ENCODE measurements around the gene ADAM33. TPM values are rescaled to one million over a fixed set of nuclear protein-coding genes. Genes with fewer than 3 reads are reported as not detected.
A peak's percentile ranks its signal among the peaks of the same experiment; 100 is the strongest.

Gene ADAM33
- total and polyA plus RNA-seq, 2 of the 13 experiments (the other 11 are each of a cell fraction or from before 2014, with no cell fraction given), result not detected

DNA sequence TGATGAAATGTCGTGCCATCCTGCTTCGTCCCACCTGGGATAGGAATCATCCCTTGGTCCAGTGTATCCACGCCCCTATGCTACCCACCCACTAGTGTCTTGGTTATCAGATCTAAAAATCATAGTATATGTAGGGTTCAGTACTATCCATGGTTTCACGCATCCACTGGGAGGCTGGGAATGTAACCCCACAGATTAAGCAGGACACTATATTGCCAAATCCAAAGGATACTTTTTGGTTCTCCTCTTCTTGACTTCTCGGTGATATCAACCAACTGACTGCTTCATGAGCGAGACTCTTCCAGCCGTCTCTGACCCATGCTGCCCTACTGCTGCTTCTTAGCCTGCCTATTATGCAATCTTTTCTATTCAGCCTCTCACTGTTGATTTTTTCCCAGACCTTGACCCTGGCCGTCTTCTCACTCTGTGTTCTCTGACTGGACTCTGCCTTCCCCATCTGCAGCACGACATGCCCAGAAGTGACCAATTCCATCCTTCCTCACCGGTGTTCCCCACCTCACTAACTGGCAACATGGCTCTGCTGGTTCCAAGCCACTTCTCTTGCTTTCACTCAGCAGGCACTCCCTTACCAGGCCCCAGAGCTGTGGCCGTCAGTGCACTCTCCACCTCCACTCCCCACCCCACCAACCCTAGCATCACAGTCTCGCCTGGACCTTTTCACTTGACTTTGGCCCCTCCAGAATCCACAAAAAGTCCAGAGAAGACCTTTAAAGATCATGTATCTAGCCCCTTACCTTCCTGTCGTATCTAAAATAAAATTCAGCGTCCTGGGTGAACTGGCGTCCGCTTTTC lies 53.1 kb downstream of the ADAM33 start (continued):
- TF ChIP-seq CEBPZ (IDR thresholded peaks at IDR 0.05; ENCODE audit: low read length) (no peak), CBX5 (CRISPR knock-in tag; IDR thresholded peaks at IDR 0.05; ENCODE audit: borderline replicate concordance) (peak; percentile 36; the same call in 1 of the 2 replicates), ATF2 (CRISPR knock-in tag; IDR thresholded peaks at IDR 0.05) (peak; percentile 83), ZNF503 (CRISPR knock-in tag; IDR thresholded peaks at IDR 0.05) (peak; percentile 49; the same call in 1 of the 2 replicates), ZNF205 (CRISPR knock-in tag; IDR thresholded peaks at IDR 0.05) (peak; percentile 76; the same call in 1 of the 2 replicates), SRSF9 (IDR thresholded peaks at IDR 0.05; ENCODE audit: borderline replicate concordance, insufficient read depth, low read depth, low read length, poor library complexity, severe bottlenecking) (no peak), IKZF1 (IDR thresholded peaks at IDR 0.05) (no peak), HOXA3 (CRISPR knock-in tag; IDR thresholded peaks at IDR 0.05) (peak; percentile 88), NCOA1 (CRISPR knock-in tag; IDR thresholded peaks at IDR 0.05) (0 out of 2 replicates have a peak, but pooled peaks have one; percentile 59), JUNB (CRISPR knock-in tag; IDR thresholded peaks at IDR 0.05; ENCODE audit: borderline replicate concordance) (peak; percentile 61; the same call in 1 of the 2 replicates)
- TF ChIP-seq, protein P1, sequence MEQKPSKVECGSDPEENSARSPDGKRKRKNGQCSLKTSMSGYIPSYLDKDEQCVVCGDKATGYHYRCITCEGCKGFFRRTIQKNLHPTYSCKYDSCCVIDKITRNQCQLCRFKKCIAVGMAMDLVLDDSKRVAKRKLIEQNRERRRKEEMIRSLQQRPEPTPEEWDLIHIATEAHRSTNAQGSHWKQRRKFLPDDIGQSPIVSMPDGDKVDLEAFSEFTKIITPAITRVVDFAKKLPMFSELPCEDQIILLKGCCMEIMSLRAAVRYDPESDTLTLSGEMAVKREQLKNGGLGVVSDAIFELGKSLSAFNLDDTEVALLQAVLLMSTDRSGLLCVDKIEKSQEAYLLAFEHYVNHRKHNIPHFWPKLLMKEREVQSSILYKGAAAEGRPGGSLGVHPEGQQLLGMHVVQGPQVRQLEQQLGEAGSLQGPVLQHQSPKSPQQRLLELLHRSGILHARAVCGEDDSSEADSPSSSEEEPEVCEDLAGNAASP (CRISPR knock-in tag; IDR thresholded peaks at IDR 0.05; ENCODE audit: borderline replicate concordance), result peak; percentile 94; the same call in 1 of the 2 replicates
- TF ChIP-seq, protein P2, sequence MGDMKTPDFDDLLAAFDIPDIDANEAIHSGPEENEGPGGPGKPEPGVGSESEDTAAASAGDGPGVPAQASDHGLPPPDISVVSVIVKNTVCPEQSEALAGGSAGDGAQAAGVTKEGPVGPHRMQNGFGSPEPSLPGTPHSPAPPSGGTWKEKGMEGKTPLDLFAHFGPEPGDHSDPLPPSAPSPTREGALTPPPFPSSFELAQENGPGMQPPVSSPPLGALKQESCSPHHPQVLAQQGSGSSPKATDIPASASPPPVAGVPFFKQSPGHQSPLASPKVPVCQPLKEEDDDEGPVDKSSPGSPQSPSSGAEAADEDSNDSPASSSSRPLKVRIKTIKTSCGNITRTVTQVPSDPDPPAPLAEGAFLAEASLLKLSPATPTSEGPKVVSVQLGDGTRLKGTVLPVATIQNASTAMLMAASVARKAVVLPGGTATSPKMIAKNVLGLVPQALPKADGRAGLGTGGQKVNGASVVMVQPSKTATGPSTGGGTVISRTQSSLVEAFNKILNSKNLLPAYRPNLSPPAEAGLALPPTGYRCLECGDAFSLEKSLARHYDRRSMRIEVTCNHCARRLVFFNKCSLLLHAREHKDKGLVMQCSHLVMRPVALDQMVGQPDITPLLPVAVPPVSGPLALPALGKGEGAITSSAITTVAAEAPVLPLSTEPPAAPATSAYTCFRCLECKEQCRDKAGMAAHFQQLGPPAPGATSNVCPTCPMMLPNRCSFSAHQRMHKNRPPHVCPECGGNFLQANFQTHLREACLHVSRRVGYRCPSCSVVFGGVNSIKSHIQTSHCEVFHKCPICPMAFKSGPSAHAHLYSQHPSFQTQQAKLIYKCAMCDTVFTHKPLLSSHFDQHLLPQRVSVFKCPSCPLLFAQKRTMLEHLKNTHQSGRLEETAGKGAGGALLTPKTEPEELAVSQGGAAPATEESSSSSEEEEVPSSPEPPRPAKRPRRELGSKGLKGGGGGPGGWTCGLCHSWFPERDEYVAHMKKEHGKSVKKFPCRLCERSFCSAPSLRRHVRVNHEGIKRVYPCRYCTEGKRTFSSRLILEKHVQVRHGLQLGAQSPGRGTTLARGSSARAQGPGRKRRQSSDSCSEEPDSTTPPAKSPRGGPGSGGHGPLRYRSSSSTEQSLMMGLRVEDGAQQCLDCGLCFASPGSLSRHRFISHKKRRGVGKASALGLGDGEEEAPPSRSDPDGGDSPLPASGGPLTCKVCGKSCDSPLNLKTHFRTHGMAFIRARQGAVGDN (CRISPR knock-in tag; IDR thresholded peaks at IDR 0.05), result peak; percentile 67
- TF ChIP-seq, protein P3, sequence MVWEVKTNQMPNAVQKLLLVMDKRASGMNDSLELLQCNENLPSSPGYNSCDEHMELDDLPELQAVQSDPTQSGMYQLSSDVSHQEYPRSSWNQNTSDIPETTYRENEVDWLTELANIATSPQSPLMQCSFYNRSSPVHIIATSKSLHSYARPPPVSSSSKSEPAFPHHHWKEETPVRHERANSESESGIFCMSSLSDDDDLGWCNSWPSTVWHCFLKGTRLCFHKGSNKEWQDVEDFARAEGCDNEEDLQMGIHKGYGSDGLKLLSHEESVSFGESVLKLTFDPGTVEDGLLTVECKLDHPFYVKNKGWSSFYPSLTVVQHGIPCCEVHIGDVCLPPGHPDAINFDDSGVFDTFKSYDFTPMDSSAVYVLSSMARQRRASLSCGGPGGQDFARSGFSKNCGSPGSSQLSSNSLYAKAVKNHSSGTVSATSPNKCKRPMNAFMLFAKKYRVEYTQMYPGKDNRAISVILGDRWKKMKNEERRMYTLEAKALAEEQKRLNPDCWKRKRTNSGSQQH (CRISPR knock-in tag; IDR thresholded peaks at IDR 0.05; ENCODE audit: low read depth), result no peak
